ENCODE results near the gene ISM1.

The ISM1 gene

GRCh38 chr20:13348311-13349234, 127.5 kb downstream of the ISM1 start:
- no peak for DNase-seq (ENCODE audit: low spot score)

- no peak for DNase-seq (ENCODE audit: low spot score)
These were observed 128.1 kb downstream of the ISM1 start for GRCh38 chr20:13349235-13349604.
